ENCODE data around the gene KRT23. TPM values are rescaled to one million over a fixed set of nuclear protein-coding genes. Genes with fewer than 3 reads are reported as not detected.

The KRT23 gene
- total RNA-seq, 1 donor from 2014 or later: not detected

- DNase-seq (no peak), ATAC-seq (no peak)
- intact Hi-C loops (cut with micrococcal nuclease): no loop called here
Measured at GRCh38 chr17:40883626-40884334, 53.7 kb downstream of the KRT23 start.

GRCh38 chr17:40883031-40883430 is 54.4 kb downstream of the KRT23 start:
- intact Hi-C loops (cut with micrococcal nuclease): no loop called here
- no peak for DNase-seq
- no peak for ATAC-seq

GRCh38 chr17:40879026-40879425 is 58.4 kb downstream of the KRT23 start:
- ATAC-seq (no peak), DNase-seq (no peak)
- intact Hi-C loops (cut with micrococcal nuclease): no loop called here

GRCh38 chr17:40878044-40878443 is 59.4 kb downstream of the KRT23 start:
- no peak for DNase-seq
- ATAC-seq: no peak
- intact Hi-C loops (cut with micrococcal nuclease): no loop called here

- intact Hi-C loops (cut with micrococcal nuclease): no loop called here
- no peak for ATAC-seq
- DNase-seq: no peak
Measured at GRCh38 chr17:40873801-40874200, 63.6 kb downstream of the KRT23 start.

- no peak for ATAC-seq
- DNase-seq: no peak
- intact Hi-C loops (cut with micrococcal nuclease): no loop called here
Measured at GRCh38 chr17:40873255-40873654, 64.2 kb downstream of the KRT23 start.

Other genes with a start within 250 kb of the KRT23 start
- gene KRT24, start 233.9 kb downstream of the KRT23 start, total RNA-seq: not detected
- not detected for gene KRT25, start 182.3 kb downstream of the KRT23 start, total RNA-seq
- not detected for gene KRT26, start 165.4 kb downstream of the KRT23 start, total RNA-seq
- not detected for gene KRT27, start 155.1 kb downstream of the KRT23 start, total RNA-seq
- not detected for gene KRT28, start 137.7 kb downstream of the KRT23 start, total RNA-seq
- 51.3 TPM for gene KRT10, start 115.0 kb downstream of the KRT23 start, total RNA-seq
- gene KRT12, start 70.4 kb downstream of the KRT23 start, total RNA-seq: not detected
- gene KRT20, start 52.4 kb downstream of the KRT23 start, total RNA-seq: not detected
- gene KRT39, start 29.3 kb upstream of the KRT23 start, total RNA-seq: not detected
- gene KRT40, start 46.7 kb upstream of the KRT23 start, total RNA-seq: not detected
- not detected for gene KRTAP3-3, start 56.5 kb upstream of the KRT23 start, total RNA-seq
- gene KRTAP3-2, start 62.3 kb upstream of the KRT23 start, total RNA-seq: not detected
- gene KRTAP3-1, start 71.5 kb upstream of the KRT23 start, total RNA-seq: not detected
- not detected for gene KRTAP1-5, start 89.6 kb upstream of the KRT23 start, total RNA-seq
- gene KRTAP1-4, start 92.5 kb upstream of the KRT23 start, total RNA-seq: not detected
- not detected for gene KRTAP1-3, start 97.2 kb upstream of the KRT23 start, total RNA-seq
- not detected for gene KRTAP1-1, start 103.8 kb upstream of the KRT23 start, total RNA-seq
- not detected for gene KRTAP2-1, start 109.7 kb upstream of the KRT23 start, total RNA-seq
- not detected for gene KRTAP2-2, start 117.6 kb upstream of the KRT23 start, total RNA-seq
- not detected for gene KRTAP2-3, start 122.5 kb upstream of the KRT23 start, total RNA-seq
- not detected for gene KRTAP2-4, start 128.2 kb upstream of the KRT23 start, total RNA-seq
- gene KRTAP4-7, start 146.5 kb upstream of the KRT23 start, total RNA-seq: not detected
- gene KRTAP4-8, start 160.5 kb upstream of the KRT23 start, total RNA-seq: not detected
- gene KRTAP4-16, start 164.6 kb upstream of the KRT23 start, total RNA-seq: not detected
- not detected for gene KRTAP4-9, start 167.7 kb upstream of the KRT23 start, total RNA-seq
- gene KRTAP4-11, start 180.7 kb upstream of the KRT23 start, total RNA-seq: not detected
- not detected for gene KRTAP4-12, start 186.5 kb upstream of the KRT23 start, total RNA-seq
- gene KRTAP4-6, start 202.9 kb upstream of the KRT23 start, total RNA-seq: not detected
- not detected for gene KRTAP4-5, start 212.2 kb upstream of the KRT23 start, total RNA-seq
- gene KRTAP4-4, start 223.1 kb upstream of the KRT23 start, total RNA-seq: not detected
- gene KRTAP4-3, start 230.6 kb upstream of the KRT23 start, total RNA-seq: not detected
- not detected for gene KRTAP4-2, start 240.6 kb upstream of the KRT23 start, total RNA-seq
- not detected for gene KRTAP4-1, start 247.3 kb upstream of the KRT23 start, total RNA-seq